Thoracic aorta (tissue), 2 donors: ENCODE measurements around the gene DSE. TPM values are rescaled to one million over a fixed set of nuclear protein-coding genes. Genes with fewer than 3 reads are reported as not detected.

ENCODE experiments used
- ATAC-seq: fragments of 150-250 bp; one replicate; pipeline ENCODE4 v1.8.0; 2017; ENCODE audit warnings: low read depth; ENCODE audit not compliant: insufficient number of reproducible peaks, low FRiP score
- DNase-seq: peaks from one replicate; pipeline ENCODE4 v3.0.0-alpha.2; 2020; ENCODE audit warnings: low spot score
- H3K27ac ChIP-seq, 2 donors: fragments of 200-600 bp; sonication (generic); 1 replicate in 1 of 2; 2 replicates in 1 of 2; pipeline ENCODE4 v1.5.1; 2016; ENCODE audit warnings: mild to moderate bottlenecking in 2 of 2, moderate library complexity in 2 of 2
- H3K27me3 ChIP-seq: fragments of 200-600 bp; sonication (generic); replicated peaks from 2 replicates; pipeline ENCODE4 v1.6.0; 2016; ENCODE audit warnings: mild to moderate bottlenecking; ENCODE audit not compliant: insufficient read depth
- H3K36me3 ChIP-seq: fragments of 200-600 bp; sonication (generic); one replicate; pipeline ENCODE4 v1.5.1; 2016
- H3K4me1 ChIP-seq, 2 donors: fragments of 200-600 bp; sonication (generic); 1 replicate in 1 of 2; 2 replicates in 1 of 2; pipeline versions ENCODE4 v1.5.1 to v1.6.0; 2016; ENCODE audit warnings: low read depth in 2 of 2, mild to moderate bottlenecking in 1 of 2; ENCODE audit not compliant: control insufficient read depth in 1 of 2
- H3K4me3 ChIP-seq: fragments of 200-600 bp; sonication (generic); 2 replicates; pipeline ENCODE4 v1.5.1; 2016; ENCODE audit warnings: mild to moderate bottlenecking
- H3K9me3 ChIP-seq: fragments of 200-600 bp; sonication (generic); 2 replicates; pipeline ENCODE4 v1.5.1; 2016
- total RNA-seq, 2 donors: library from RNA; depleted of rRNA; stranded (reverse); fragments of >200 nt; gene quantifications; one replicate each; pipeline versions ENCODE4 v1.1.0 to v1.2.3, GENCODE V29; 2016
- TF ChIP-seq, protein P1 (sequence below): fragments of 200-600 bp; sonication (generic); IDR thresholded peaks from one replicate; pipeline ENCODE4 v1.5.1; 2019; ENCODE audit warnings: antibody characterized with exemption

The DSE gene
- total RNA-seq, 2 donors from 2014 or later, result 46.7 to 65.2 TPM

DNA sequence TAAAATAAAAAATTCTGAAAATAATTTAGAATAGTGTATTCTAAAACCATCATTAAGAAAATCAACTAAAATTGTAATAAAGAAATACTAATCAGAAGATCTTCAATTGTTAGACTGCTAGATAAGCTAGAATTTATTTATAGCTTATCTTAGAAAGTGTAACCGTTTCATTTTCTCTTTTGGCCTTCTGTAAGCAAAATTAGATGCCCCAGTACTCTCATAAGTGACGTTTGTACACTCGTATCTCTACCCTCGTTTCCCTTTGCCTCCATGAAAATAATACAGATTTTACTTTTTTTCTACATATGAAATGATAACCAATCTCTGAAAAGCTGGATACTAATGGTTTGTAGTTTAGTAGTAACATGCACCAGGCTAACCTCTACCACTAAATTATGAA, 19.8 kb downstream of the DSE start:
- Histone ChIP-seq H3K9me3 (no peaks in the 10 kb centered on the region), H3K4me3 (no peak overlapping the region), H3K27me3 (no peaks in the 10 kb centered on the region), H3K27ac (peak overlapping the region in 1 of 2 donors; percentile 20), H3K4me1 (peaks cover 43 to 75% of the 10 kb centered on the region in 2 donors), H3K36me3 (no peaks in the 10 kb centered on the region)
- DNase-seq (no peak), ATAC-seq (no peak)
- TF ChIP-seq, protein P1, sequence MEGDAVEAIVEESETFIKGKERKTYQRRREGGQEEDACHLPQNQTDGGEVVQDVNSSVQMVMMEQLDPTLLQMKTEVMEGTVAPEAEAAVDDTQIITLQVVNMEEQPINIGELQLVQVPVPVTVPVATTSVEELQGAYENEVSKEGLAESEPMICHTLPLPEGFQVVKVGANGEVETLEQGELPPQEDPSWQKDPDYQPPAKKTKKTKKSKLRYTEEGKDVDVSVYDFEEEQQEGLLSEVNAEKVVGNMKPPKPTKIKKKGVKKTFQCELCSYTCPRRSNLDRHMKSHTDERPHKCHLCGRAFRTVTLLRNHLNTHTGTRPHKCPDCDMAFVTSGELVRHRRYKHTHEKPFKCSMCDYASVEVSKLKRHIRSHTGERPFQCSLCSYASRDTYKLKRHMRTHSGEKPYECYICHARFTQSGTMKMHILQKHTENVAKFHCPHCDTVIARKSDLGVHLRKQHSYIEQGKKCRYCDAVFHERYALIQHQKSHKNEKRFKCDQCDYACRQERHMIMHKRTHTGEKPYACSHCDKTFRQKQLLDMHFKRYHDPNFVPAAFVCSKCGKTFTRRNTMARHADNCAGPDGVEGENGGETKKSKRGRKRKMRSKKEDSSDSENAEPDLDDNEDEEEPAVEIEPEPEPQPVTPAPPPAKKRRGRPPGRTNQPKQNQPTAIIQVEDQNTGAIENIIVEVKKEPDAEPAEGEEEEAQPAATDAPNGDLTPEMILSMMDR, result no peak

- Histone ChIP-seq H3K36me3 (no peaks in the 10 kb centered on the region), H3K9me3 (no peaks in the 10 kb centered on the region), H3K27ac (peak overlapping the region in 1 of 2 donors; percentile 43), H3K4me1 (peaks cover 38 to 72% of the 10 kb centered on the region in 2 donors), H3K4me3 (no peak overlapping the region), H3K27me3 (no peaks in the 10 kb centered on the region)
- no peak for DNase-seq
- no peak for ATAC-seq
- TF ChIP-seq, protein P1, result no peak
Measured at GRCh38 chr6:116392132-116393013, 21.6 kb downstream of the DSE start.

DNA sequence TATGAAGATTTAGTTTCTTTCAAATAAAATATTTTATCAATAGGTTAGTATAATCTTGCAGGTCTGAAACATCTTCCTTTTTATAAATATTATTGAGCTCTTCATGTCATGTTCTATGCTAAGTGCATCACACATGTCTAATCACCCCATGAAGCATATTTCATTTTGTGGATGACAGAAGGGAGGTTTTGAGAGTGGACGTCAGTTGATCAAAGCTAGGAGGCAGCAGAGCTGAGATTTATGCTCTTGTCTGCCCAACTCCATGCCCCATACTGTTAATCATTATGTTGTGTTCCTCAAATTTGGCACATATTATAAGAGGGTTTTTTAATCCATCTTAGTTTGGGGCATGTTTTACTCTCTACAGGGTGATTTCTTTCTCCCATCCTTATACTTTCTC, 22.7 kb downstream of the DSE start:
- Histone ChIP-seq H3K27ac (peak overlapping the region in 1 of 2 donors; percentile 48), H3K27me3 (no peaks in the 10 kb centered on the region), H3K36me3 (no peaks in the 10 kb centered on the region), H3K4me1 (peaks cover 39 to 72% of the 10 kb centered on the region in 2 donors), H3K4me3 (no peak overlapping the region), H3K9me3 (no peaks in the 10 kb centered on the region)
- DNase-seq, result no peak
- ATAC-seq, result no peak
- TF ChIP-seq, protein P1, result no peak

- TF ChIP-seq, protein P1, result no peak
- DNase-seq (no peak), ATAC-seq (no peak)
- Histone ChIP-seq H3K4me1 (peaks cover 46 to 77% of the 10 kb centered on the region in 2 donors), H3K27me3 (no peaks in the 10 kb centered on the region), H3K36me3 (no peaks in the 10 kb centered on the region), H3K27ac (no peak overlapping the region), H3K4me3 (no peak overlapping the region), H3K9me3 (no peaks in the 10 kb centered on the region)
Measured at GRCh38 chr6:116395647-116396046, 24.9 kb downstream of the DSE start.

DNA sequence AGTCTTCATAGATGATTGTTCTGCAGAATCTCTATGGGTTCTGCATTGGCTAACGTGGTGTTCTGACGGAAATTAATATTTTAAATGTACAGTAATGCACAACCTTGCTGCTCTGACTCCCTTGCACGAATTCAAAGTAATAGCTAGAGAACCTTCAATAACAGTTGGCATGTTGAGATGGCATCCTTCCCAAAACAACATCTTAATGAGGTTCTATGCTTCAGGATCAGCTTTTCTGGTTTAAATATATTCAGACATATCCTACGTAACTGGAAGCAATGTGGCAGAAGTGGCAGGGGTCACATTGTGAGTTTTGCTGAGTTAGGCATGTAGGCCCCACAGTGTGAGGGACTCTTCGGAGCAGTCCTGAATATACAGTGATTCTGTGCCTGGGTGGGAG, 25.7 kb downstream of the DSE start:
- H3K4me3 ChIP-seq, result no peak overlapping the region
- DNase-seq, result no peak
- H3K27ac ChIP-seq, result peak overlapping the region in 1 of 2 donors; percentile 42
- H3K36me3 ChIP-seq, result no peaks in the 10 kb centered on the region
- H3K4me1 ChIP-seq, result peaks cover 46 to 77% of the 10 kb centered on the region in 2 donors
- no peaks in the 10 kb centered on the region for H3K27me3 ChIP-seq
- TF ChIP-seq, protein P1, result no peak
- no peak for ATAC-seq
- H3K9me3 ChIP-seq, result no peaks in the 10 kb centered on the region
